Neural crest cell (in vitro differentiated cells): ENCODE data around the gene WDR41. TPM values are rescaled to one million over a fixed set of nuclear protein-coding genes. Genes with fewer than 3 reads are reported as not detected.

ENCODE experiments used
- DNase-seq: peaks from one replicate; pipeline ENCODE4 v3.0.0; 2021; ENCODE audit warnings: low read depth, mixed read lengths, low spot score
- H3K27ac Mint-ChIP-seq: one replicate; pipeline ENCODE4 v1.8.0; 2021; ENCODE audit warnings: mild to moderate bottlenecking, mixed read lengths; ENCODE audit not compliant: unreplicated experiment
- H3K27me3 Mint-ChIP-seq: 2 replicates; pipeline ENCODE4 v1.8.0; 2021; ENCODE audit warnings: low read depth, mild to moderate bottlenecking, mixed read lengths
- H3K36me3 Mint-ChIP-seq: 2 replicates; pipeline ENCODE4 v1.8.0; 2021; ENCODE audit warnings: low read depth, mild to moderate bottlenecking, mixed read lengths
- H3K4me1 Mint-ChIP-seq: 2 replicates; pipeline ENCODE4 v1.8.0; 2021; ENCODE audit warnings: mixed read lengths
- H3K4me3 Mint-ChIP-seq: one replicate; pipeline ENCODE4 v1.8.0; 2021; ENCODE audit warnings: mild to moderate bottlenecking, mixed read lengths
- H3K9me3 Mint-ChIP-seq: 2 replicates; pipeline ENCODE4 v1.8.0; 2021; ENCODE audit warnings: mixed read lengths
- CTCF ChIP-seq: fragments of 200-600 bp; sonication (generic); conservative IDR thresholded peaks from 2 replicates; pipeline ENCODE4 v1.5.0; 2021; ENCODE audit warnings: antibody characterized with exemption, mild to moderate bottlenecking
- total RNA-seq: library from RNA; stranded (reverse); gene quantifications from 2 replicates; pipeline ENCODE4 v1.2.1, GENCODE V29; 2021

The WDR41 gene
- total RNA-seq, 1 donor from 2014 or later = 57.5 TPM

GRCh38 chr5:77400645-77401044 lies 91.5 kb downstream of the WDR41 start:
- Mint-ChIP-seq H3K27ac (no peak overlapping the region), H3K9me3 (no peaks in the 10 kb centered on the region)

GRCh38 chr5:77398896-77399295 lies 93.2 kb downstream of the WDR41 start:
- Mint-ChIP-seq H3K36me3 (no peaks in the 10 kb centered on the region), H3K4me1 (no peaks in the 10 kb centered on the region), H3K4me3 (no peak overlapping the region), H3K27me3 (no peaks in the 10 kb centered on the region), H3K9me3 (no peaks in the 10 kb centered on the region), H3K27ac (peak overlapping the region; percentile 19)
- no peak for DNase-seq
- TF ChIP-seq CTCF = no peak

More at GRCh38 chr5:77400645-77401044, 91.5 kb downstream of the WDR41 start:
- no peaks in the 10 kb centered on the region for H3K27me3 Mint-ChIP-seq
- no peaks in the 10 kb centered on the region for H3K36me3 Mint-ChIP-seq
- no peaks in the 10 kb centered on the region for H3K4me1 Mint-ChIP-seq
- no peak overlapping the region for H3K4me3 Mint-ChIP-seq
- TF ChIP-seq CTCF = no peak
- no peak for DNase-seq

- Mint-ChIP-seq H3K4me3 (no peak overlapping the region), H3K36me3 (no peaks in the 10 kb centered on the region), H3K27me3 (no peaks in the 10 kb centered on the region), H3K9me3 (no peaks in the 10 kb centered on the region), H3K27ac (no peak overlapping the region), H3K4me1 (no peaks in the 10 kb centered on the region)
- no peak for TF ChIP-seq CTCF
- DNase-seq = no peak
These were observed 93.7 kb downstream of the WDR41 start for GRCh38 chr5:77398458-77398857.

GRCh38 chr5:77397686-77398292 lies 94.3 kb downstream of the WDR41 start:
- Mint-ChIP-seq H3K9me3 (no peaks in the 10 kb centered on the region), H3K4me3 (no peak overlapping the region), H3K36me3 (no peaks in the 10 kb centered on the region), H3K27me3 (no peaks in the 10 kb centered on the region), H3K4me1 (no peaks in the 10 kb centered on the region), H3K27ac (no peak overlapping the region)
- TF ChIP-seq CTCF = no peak
- no peak for DNase-seq

- Mint-ChIP-seq H3K36me3 (no peaks in the 10 kb centered on the region), H3K9me3 (no peaks in the 10 kb centered on the region), H3K4me1 (no peaks in the 10 kb centered on the region), H3K4me3 (no peak overlapping the region), H3K27ac (no peak overlapping the region), H3K27me3 (no peaks in the 10 kb centered on the region)
- no peak for TF ChIP-seq CTCF
- no peak for DNase-seq
These were observed 96.1 kb downstream of the WDR41 start for GRCh38 chr5:77396017-77396416.
